ENCODE data around the gene HAPLN1.
"Not testable (repeated sequence)": the region's sequence is repeated elsewhere in the genome, so short reads cannot be mapped to it uniquely, and the experiment has no call there.

HAPLN1 gene

GRCh38 chr5:83720836-83721537, at the start of gene HAPLN1:
Gene HAPLN1 (minus strand): TSS chr5:83720855. CDS start chr5:83673523, 47,332 bp downstream.
- Histone ChIP-seq H3K4me3 (peak within 1 kb of the TSS in 5 of 7 experiments; percentile 15 to 50 (median 47)), H3K27ac (peak within 1 kb of the TSS in 2 of 21 experiments; percentile 43 to 62)

DNA sequence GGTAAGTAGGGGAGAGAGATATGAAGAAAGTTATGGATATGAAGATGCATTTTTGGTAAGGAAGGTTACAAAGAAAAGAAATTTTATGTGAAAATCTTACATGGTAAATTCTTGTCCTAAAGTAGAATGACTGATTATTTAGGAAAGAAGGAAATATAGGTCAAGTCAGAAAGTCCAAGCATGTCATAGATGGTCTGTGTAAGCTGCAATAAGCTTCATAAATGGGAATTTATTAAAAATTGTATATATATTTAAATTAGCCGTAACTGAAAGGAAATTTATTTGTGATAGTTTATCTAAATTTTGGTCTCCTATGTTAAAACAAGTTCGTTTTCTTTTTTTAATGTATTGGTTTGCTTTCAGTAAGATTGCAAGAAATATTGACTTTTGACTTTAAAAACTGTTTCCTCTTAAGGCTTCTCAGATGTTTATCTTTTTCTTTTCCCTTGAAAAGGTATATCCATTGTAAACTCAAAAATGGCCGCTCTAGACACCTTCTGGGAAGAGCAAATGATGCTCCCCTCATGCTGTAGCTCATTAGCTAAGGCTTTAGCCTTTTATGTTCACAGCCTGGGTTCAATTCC, 46.8 kb upstream of the HAPLN1 start:
- no peak overlapping the region for H3K27ac ChIP-seq
- no peak overlapping the region for H3K4me3 ChIP-seq

DNA sequence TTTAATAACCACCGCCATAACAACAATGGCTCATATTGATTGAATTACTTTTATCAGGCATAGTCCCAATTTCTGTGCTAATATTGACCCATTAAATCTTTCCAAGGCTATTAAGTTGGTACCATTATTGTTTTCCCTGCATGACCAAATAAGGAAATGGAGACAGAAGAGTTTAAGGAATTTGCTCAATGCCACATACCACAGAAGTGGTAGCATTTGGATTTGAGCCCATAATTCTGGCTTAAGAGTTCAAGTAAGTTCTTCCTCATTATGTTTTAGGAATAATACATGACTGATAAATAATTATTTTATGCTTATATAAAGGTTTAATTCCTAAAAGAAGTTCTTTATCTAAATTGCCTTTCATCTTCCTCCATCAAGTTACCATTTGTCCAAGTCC, 43.4 kb upstream of the HAPLN1 start:
- H3K4me3 ChIP-seq: no peak overlapping the region
- H3K27ac ChIP-seq: no peak overlapping the region

- no peak overlapping the region for H3K4me3 ChIP-seq
- no peak overlapping the region for H3K27ac ChIP-seq
Observed at GRCh38 chr5:83760579-83760978, 39.9 kb upstream of the HAPLN1 start.

DNA sequence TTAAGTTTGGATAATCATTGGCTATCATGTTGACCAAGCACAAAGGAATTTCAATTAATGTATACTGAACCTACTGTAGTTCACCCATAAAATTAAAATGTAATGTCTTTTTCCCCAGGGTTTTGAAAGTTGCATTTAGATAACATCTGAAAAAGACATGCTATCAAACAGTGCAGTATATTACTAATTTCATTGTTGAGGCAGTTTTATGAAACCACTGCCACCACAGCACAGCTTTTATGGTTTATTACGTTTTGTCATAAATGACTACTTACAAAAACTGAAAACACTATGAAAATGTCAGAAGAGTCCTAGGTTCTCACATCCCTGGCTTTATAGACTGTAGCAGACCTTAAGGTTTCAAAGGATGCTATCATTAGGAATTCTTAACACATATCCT, 32.0 kb upstream of the HAPLN1 start:
- no peak overlapping the region for H3K27ac ChIP-seq
- H3K4me3 ChIP-seq: no peak overlapping the region

DNA sequence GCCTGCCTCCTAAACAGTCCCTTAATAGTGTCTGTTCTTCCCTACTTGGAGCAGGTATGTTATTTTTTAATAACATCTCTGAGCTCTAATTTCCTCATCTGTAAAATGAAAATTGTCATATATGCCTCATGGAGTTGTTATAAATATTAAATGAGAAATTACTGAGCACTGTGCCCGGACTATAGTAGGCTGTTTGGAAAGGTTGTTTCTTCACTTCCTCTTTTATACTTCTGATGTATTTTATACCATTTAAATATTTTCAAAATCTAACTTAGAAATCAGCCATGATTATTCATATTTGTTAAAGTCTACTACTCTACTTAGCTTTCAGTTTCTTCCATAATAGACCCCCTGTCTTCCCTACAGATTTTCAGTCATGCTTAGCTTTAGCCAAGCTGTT, 30.5 kb upstream of the HAPLN1 start:
- Histone ChIP-seq H3K27ac (no peak overlapping the region), H3K4me3 (no peak overlapping the region)

- Histone ChIP-seq H3K27ac (no peak overlapping the region), H3K4me3 (no peak overlapping the region)
Observed at GRCh38 chr5:83750749-83751148, 30.1 kb upstream of the HAPLN1 start.

GRCh38 chr5:83745816-83746215, 25.2 kb upstream of the HAPLN1 start:
- Histone ChIP-seq H3K4me3 (no peak overlapping the region), H3K27ac (no peak overlapping the region)

DNA sequence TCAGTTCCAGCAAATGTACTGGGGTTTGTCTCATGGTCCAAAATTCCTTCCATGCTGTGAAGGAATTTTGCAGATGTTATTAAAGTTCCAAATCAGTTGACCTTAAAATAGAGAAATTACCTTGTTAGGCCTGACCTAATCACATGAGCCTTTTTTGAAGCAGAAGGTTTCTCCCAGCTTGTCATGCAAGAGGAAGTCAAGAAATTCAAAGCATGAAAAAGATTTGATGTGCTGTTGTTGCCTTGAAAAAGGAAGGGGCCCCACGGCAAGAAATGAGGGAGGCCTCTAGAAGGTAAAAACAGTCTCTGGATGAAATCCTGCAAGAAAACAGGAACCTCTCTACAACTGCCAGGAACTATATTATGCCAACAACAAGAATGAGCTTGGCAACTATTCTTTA, 24.2 kb upstream of the HAPLN1 start:
- H3K27ac ChIP-seq: no peak overlapping the region
- no peak overlapping the region for H3K4me3 ChIP-seq

DNA sequence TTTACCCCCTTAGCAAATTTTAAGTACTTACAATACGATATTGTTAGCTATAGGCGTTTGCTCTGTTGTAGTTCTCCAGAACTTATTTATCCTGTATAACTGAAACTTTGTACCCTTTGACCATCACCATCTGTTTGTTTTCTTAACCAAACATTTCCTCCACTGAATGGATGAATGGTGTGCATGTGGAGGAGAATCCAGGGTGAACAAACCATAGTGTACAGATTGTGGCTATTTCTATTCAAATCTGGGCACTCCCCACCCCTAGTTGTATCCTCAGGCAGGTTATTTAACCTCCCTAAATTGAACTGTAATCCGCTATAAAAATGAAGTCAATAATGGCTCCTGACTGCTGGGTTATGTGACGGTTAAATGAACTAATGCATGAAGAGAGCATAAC, 21.4 kb upstream of the HAPLN1 start:
- Histone ChIP-seq H3K27ac (no peak overlapping the region), H3K4me3 (no peak overlapping the region)

GRCh38 chr5:83741571-83741970, 20.9 kb upstream of the HAPLN1 start:
- H3K27ac ChIP-seq: no peak overlapping the region
- no peak overlapping the region for H3K4me3 ChIP-seq

DNA sequence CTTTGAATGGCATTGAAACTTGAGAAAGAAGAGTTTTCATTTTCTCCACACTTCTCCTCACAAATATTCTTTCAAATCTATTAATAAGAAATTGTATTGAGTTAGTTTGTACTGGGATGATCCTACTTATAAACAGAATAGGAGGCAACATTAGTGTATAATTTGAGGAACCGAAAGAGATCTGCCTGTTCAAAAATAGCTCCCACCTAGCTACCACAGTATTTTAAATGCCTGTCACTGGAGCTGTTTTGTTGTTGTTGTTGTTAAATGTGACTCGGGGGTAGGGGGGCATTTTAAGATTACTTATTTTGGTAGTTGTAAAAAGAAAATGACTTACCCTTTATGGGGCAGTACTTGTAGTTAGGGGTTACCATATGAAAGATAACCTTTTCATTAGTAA, 20.1 kb upstream of the HAPLN1 start:
- no peak overlapping the region for H3K4me3 ChIP-seq

DNA sequence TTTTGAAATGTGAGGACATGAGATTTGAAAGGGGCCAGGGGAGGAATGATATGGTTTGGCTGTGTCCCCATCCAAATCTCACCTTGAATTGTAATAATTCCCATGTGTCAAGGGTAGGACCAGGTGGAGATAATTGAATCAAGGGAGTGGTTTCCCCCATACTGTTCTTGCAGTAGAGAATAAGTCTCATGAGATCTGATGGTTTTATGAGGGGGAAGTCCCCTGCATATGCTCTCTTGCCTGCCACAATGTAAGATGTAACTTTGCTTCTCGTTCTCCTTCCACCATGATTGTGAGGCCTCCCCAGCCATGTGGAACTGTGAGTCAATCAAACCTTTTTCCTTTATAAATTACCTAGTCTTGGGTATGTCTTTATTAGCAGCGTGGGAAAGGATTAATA, 15.5 kb upstream of the HAPLN1 start:
- H3K27ac ChIP-seq, H3K4me3 ChIP-seq: not testable (repeated sequence)

More for the DNA sequence above, 20.1 kb upstream of the HAPLN1 start:
- no peak overlapping the region for H3K27ac ChIP-seq

DNA sequence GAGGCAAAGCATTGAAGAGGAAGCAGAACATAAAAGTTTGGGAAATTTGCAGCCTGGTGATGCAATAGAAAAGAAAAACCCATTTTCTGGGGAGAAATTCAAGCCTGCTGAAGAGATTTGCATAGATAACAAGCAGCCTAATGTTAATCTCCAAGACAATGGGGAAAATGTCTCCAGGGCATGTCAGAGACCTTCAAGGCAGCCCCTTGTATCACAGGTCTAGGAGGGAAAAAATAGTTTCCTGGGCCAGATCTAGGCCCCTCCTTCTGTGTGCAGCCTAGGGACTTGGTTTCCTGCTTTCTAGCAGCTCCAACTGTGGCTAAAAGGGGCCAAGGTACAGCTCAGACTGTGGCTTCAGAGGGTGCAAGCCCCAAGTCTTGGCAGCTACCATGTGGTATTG, 14.4 kb upstream of the HAPLN1 start:
- H3K27ac ChIP-seq, H3K4me3 ChIP-seq: not testable (repeated sequence)

- H3K4me3 ChIP-seq: no peak overlapping the region
- no peak overlapping the region for H3K27ac ChIP-seq
Observed at GRCh38 chr5:83731638-83732037, 11.0 kb upstream of the HAPLN1 start.

GRCh38 chr5:83729362-83729761, 8.7 kb upstream of the HAPLN1 start:
- Histone ChIP-seq H3K4me3 (no peak overlapping the region), H3K27ac (no peak overlapping the region)

DNA sequence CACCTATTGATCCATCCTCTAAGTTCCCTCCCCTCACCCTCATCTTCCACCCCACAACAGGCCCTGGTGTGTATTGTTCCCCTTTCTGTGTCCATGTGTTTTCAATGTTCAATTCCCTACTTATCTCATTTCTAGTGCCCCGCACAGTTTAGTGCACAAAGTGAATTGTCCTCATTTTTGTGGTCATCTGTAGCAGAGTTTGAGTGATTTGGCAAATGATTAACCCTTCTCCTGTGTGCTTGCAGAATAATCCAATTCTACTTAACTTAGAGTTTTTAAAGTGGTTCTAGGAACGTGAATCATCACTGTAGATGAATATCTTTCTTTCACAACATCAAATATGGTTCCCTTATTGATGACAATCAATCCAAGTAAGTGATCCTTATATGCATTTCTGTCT, 6.3 kb upstream of the HAPLN1 start:
- Histone ChIP-seq H3K4me3 (no peak overlapping the region), H3K27ac (no peak overlapping the region)

- no peak overlapping the region for H3K27ac ChIP-seq
- H3K4me3 ChIP-seq: no peak overlapping the region
Observed at GRCh38 chr5:83724935-83725334, 4.3 kb upstream of the HAPLN1 start.

GRCh38 chr5:83724001-83724400, 3.3 kb upstream of the HAPLN1 start:
- Histone ChIP-seq H3K4me3 (no peak overlapping the region), H3K27ac (no peak overlapping the region)

DNA sequence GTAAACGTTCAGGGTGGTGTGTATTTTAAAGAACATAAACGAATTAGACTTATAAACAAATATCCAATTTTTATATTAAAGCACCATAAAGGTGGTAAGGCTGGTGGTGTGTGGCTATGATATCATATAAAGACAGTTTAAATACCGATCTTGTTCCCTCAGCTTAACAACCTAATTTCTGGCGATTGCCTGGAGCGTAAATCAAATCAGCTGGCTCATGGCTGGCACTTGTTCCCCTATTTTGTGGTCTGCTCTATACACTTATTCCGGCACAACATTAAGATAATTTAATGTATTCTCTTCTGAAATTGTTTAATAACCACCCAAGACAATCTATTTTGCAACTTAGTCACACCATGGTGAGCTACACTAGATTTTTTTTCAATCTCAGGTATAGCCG, 2.4 kb upstream of the HAPLN1 start:
- no peak overlapping the region for H3K27ac ChIP-seq
- H3K4me3 ChIP-seq: no peak overlapping the region

DNA sequence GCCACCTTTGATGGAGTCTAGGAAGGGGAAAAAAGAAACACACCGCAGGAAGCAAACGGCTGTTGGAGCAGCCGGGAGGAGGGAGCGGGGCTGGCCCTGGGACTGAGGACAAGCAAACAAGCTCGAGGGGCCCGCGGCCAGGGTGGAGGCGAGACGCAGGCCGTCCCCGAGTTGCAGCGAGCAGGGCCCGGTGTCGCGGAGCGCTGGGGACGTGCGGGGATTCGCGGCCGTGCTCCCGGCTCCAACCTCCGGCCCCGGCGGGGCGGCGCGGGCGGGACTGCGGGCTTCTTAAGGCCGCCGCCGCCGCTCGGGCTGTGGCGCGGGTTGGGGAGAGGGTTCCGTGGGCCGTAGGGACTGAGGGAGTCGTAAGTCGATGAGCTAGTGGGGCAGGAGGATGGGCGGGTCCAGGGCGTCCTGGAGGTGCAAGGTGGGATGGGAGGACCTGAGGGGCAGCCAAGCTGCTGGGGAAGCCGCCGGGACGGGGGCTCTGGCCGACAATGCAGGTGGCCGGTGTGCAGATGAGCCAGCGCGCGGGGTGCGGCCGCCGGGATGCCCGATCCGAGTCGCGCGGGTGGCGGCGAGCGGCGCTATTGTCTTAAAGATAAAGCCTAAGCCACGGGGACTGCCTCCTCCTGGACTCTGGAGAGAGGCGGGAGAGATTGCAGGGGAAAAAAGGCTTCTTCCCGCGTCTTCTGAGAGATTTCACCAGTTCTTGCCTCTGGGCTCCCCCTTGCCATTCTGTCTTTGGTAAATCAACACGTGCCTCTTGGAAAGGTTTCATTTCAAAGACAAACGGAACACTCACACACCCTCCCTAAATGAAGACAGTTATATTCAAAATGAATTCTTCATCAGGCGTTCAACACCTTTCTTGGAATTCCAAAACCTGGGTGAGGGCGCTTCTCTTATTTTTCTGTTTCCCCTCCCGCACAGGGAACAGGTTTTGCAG, 1.6 kb upstream of the HAPLN1 start:
- peak overlapping the region in 6 of 21 experiments; percentile 3 to 58 (median 35) for H3K27ac ChIP-seq
- H3K4me3 ChIP-seq: peak overlapping the region; percentile 15 to 50 (median 33)
